Thyroid gland (tissue), 4 donors: ENCODE measurements around the gene KRT1.

ENCODE experiments used
- CTCF ChIP-seq, 6 experiments: fragments of 200-600 bp in 3 of 6; fragments of 450-650 bp in 3 of 6; sonication (generic) in 3 of 6; IDR thresholded peaks; one replicate each; pipeline ENCODE4 v1.5.1; 2016 to 2019; ENCODE audit warnings: antibody characterized with exemption in 6 of 6, mild to moderate bottlenecking in 2 of 6, inconsistent platforms in 1 of 6, moderate library complexity in 1 of 6
- POLR2A ChIP-seq, 2 donors: fragments of 450-650 bp; IDR thresholded peaks; one replicate each; pipeline ENCODE4 v1.6.1; 2017; ENCODE audit warnings: antibody characterized with exemption in 2 of 2, mild to moderate bottlenecking in 2 of 2, moderate library complexity in 1 of 2

GRCh38 chr12:52672321-52672933 lies 7.8 kb downstream of the KRT1 start:
- TF ChIP-seq CTCF (IDR thresholded peaks at IDR 0.05): no peak
- no peak for TF ChIP-seq POLR2A (IDR thresholded peaks at IDR 0.05)
